Bronchial smooth muscle cell (primary cell): Measurements from ENCODE around the gene TRIP13. TPM values are rescaled to one million over a fixed set of nuclear protein-coding genes. Genes with fewer than 3 reads are reported as not detected.

Source experiments
- total RNA-seq: library from RNA; depleted of rRNA; stranded (reverse); fragments of >200 nt; gene quantifications from 2 replicates; pipeline ENCODE4 v1.2.1, GENCODE V29; 2014

Gene TRIP13
- total RNA-seq: 1.8 and 4.1 TPM in 2 replicates

GRCh38 chr5:892394-893136 lies at the start of gene TRIP13, which contains the start of gene BRD9:
TSS of gene TRIP13 (plus strand) at chr5:892884. CDS start at chr5:892999, 115 bp downstream.
TSS of gene BRD9 (minus strand) at chr5:892801. CDS start at chr5:892657, 144 bp downstream.

GRCh38 chr5:850511-851006 lies 42.1 kb upstream of the TRIP13 start, which contains the start of gene ZDHHC11:
TSS of gene ZDHHC11 (minus strand) at chr5:850986. CDS start at chr5:850602, 384 bp downstream.

Other genes starting within 250 kb of the TRIP13 start
- gene TPPP, start 199.5 kb upstream of the TRIP13 start, total RNA-seq: under 0.01 and 0.09 TPM in 2 replicates
- 0.32 and 0.43 TPM in 2 replicates for gene ZDHHC11B, start 108.2 kb upstream of the TRIP13 start, total RNA-seq
- gene ZDHHC11, start 41.9 kb upstream of the TRIP13 start, total RNA-seq: 0.47 and 3.3 TPM in 2 replicates
- 41.5 and 56.0 TPM in 2 replicates for gene BRD9, start 83 bp upstream of the TRIP13 start, total RNA-seq
- gene NKD2, start 115.9 kb downstream of the TRIP13 start, total RNA-seq: 0.16 and 4.0 TPM in 2 replicates
- 7.3 and 16.1 TPM in 2 replicates for gene SLC12A7, start 219.2 kb downstream of the TRIP13 start, total RNA-seq